K562 (cell line): ENCODE measurements around the gene HRAS. TPM values are rescaled to one million over a fixed set of nuclear protein-coding genes. Genes with fewer than 3 reads are reported as not detected.

Experiments
- CXXC5 ChIP-seq: fragments of 250-450 bp; sonication (Bioruptor Pico); IDR thresholded peaks from 2 replicates; pipeline ENCODE4 v1.8.0; 2022; ENCODE audit warnings: inconsistent platforms, mild to moderate bottlenecking, moderate library complexity
- E2F8 ChIP-seq: fragments of 450-650 bp; IDR thresholded peaks from 2 replicates; pipeline ENCODE4 v1.7.1; 2018; ENCODE audit warnings: mild to moderate bottlenecking, low read depth; ENCODE audit not compliant: partially characterized antibody
- ELF1 ChIP-seq: fragments of 200-800 bp; sonication (Bioruptor generic); IDR thresholded peaks from 2 replicates; pipeline ENCODE4 v1.6.1; 2016; ENCODE audit warnings: missing genetic modification characterization, missing compliant biosample characterization
- HNRNPLL ChIP-seq: fragments of 200-400 bp; formaldehyde crosslinking; IDR thresholded peaks from 2 replicates; pipeline ENCODE4 v1.6.1; 2017; ENCODE audit warnings: low read length, low read depth, mild to moderate bottlenecking; ENCODE audit not compliant: poor library complexity, severe bottlenecking
- IRF2 ChIP-seq: sonication (generic); formaldehyde crosslinking; IDR thresholded peaks from 2 replicates; pipeline ENCODE4 v1.8.1; 2022; ENCODE audit warnings: mild to moderate bottlenecking, missing genetic modification reagents
- L3MBTL2 ChIP-seq: fragments of 450-650 bp; IDR thresholded peaks from 2 replicates; pipeline ENCODE4 v1.6.1; 2016; ENCODE audit warnings: mild to moderate bottlenecking, moderate library complexity
- MBD2 ChIP-seq: sonication (generic); IDR thresholded peaks from 2 replicates; pipeline ENCODE4 v1.6.1; 2016; ENCODE audit warnings: low read depth, borderline replicate concordance
- NR2C1 ChIP-seq, 2 experiments: fragments of 450-650 bp; IDR thresholded peaks; 2 replicates each; pipeline ENCODE4 v1.6.1; 2017; ENCODE audit warnings: mild to moderate bottlenecking in 2 of 2, antibody characterized with exemption in 1 of 2, inconsistent platforms in 1 of 2, missing compliant biosample characterization in 1 of 2, missing genetic modification characterization in 1 of 2
- PKNOX1 ChIP-seq: fragments of 450-650 bp; IDR thresholded peaks from 2 replicates; pipeline ENCODE4 v1.6.1; 2016
- RBM22 ChIP-seq: fragments of 200-400 bp; formaldehyde crosslinking; IDR thresholded peaks from 2 replicates; pipeline ENCODE4 v1.6.1; 2018; ENCODE audit warnings: low read length, low read depth; ENCODE audit not compliant: poor library complexity, severe bottlenecking
- TRIM24 ChIP-seq, 2 experiments: fragments of 450-650 bp; IDR thresholded peaks; 2 replicates each; pipeline ENCODE4 v1.6.1; 2016
- ZBTB40 ChIP-seq, 2 experiments: fragments of 450-650 bp in 1 of 2; sonication (generic) in 1 of 2; formaldehyde crosslinking in 1 of 2; IDR thresholded peaks; 2 replicates each; pipeline versions ENCODE4 v1.7.1 to v1.9.0; 2016 to 2022; ENCODE audit warnings: inconsistent platforms in 1 of 2, mild to moderate bottlenecking in 1 of 2, missing genetic modification reagents in 1 of 2
- ZNF282 ChIP-seq: sonication (generic); formaldehyde crosslinking; IDR thresholded peaks from 2 replicates; pipeline ENCODE4 v1.8.1; 2023; ENCODE audit warnings: missing genetic modification reagents
- polyA plus RNA-seq, 8 experiments: library from polyadenylated mRNA; depleted of rRNA in 4 of 8; stranded (reverse) in 5 of 8; unstranded in 3 of 8; fragments of >200 nt; fragmentation: Nextera tagmentation in 2 of 8; fragmentation: Illumina TruSeq in 1 of 8; extraction: Ambion mirVana in 2 of 8; extraction: Trizol in 1 of 8; gene quantifications; 2 replicates each; pipeline versions ENCODE4 v1.2.1 to v1.2.3, GENCODE V29; 2011 to 2014; ENCODE audit warnings: inconsistent platforms in 1 of 8, missing spikeins in 1 of 8
- total RNA-seq, 7 experiments: library from RNA; depleted of rRNA in 6 of 7; stranded (reverse); fragments of >200 nt in 6 of 7; fragmentation: Illumina TruSeq in 2 of 7; extraction: Trizol in 2 of 7; gene quantifications; 2 replicates each; pipeline versions ENCODE4 v1.2.1 to v1.2.3, GENCODE V29; 2011 to 2021; ENCODE audit warnings: low replicate concordance in 1 of 7

Gene HRAS
- total and polyA plus RNA-seq, 9 of the 15 experiments (the other 6 are each of a cell fraction or from before 2014, with no cell fraction given) = 2.8 to 73.5 (median 29.6) TPM

GRCh38 chr11:536841-537621 lies 1.7 kb upstream of the HRAS start, which contains the start of gene LRRC56 (continued):
- TF ChIP-seq TRIM24 (IDR thresholded peaks at IDR 0.05) (0 out of 4 replicates have a peak, but pooled peaks of 1 of the 2 experiments have one; percentile 45), CXXC5 (peak; percentile 90), ZNF282 (CRISPR knock-in tag) (no peak), HNRNPLL (peak; percentile 45), L3MBTL2 (peak; percentile 91), RBM22 (peak; percentile 100), PKNOX1 (peak; percentile 56; the same call in 1 of the 2 replicates), E2F8 (no peak), IRF2 (CRISPR knock-in tag) (peak; percentile 60; the same call in 1 of the 2 replicates), ZBTB40 (IDR thresholded peaks at IDR 0.05) (0 out of 2 replicates have a peak, but pooled peaks have one; percentile 44), ZBTB40 (CRISPR knock-in tag; IDR thresholded peaks at IDR 0.05) (no peak), NR2C1 (IDR thresholded peaks at IDR 0.05) (no peak), NR2C1 (tag; IDR thresholded peaks at IDR 0.05) (no peak), MBD2 (peak; percentile 78; the same call in 1 of the 2 replicates), ELF1 (tag) (0 out of 2 replicates have a peak, but pooled peaks have one; percentile 26)
